GM21447 (cell line): Measurements from ENCODE around the gene NKX1-2.
A peak's percentile ranks its signal among the peaks of the same experiment; 100 is the strongest.

Experiments
- ATAC-seq: cut with Tn5 transposase; IDR thresholded peaks from one replicate; pipeline ENCODE4 v1.9.1; 2021; ENCODE audit not compliant: unreplicated experiment

NKX1-2 gene

GRCh38 chr10:124476043-124476725, 26.3 kb upstream of the NKX1-2 start:
- no peak for ATAC-seq

- no peak for ATAC-seq
These were observed 24.8 kb upstream of the NKX1-2 start for GRCh38 chr10:124474514-124475070.

GRCh38 chr10:124473070-124473469, 23.2 kb upstream of the NKX1-2 start:
- ATAC-seq = no peak

- no peak for ATAC-seq
These were observed 22.2 kb upstream of the NKX1-2 start for GRCh38 chr10:124472071-124472470.

- ATAC-seq = no peak
These were observed 21.0 kb upstream of the NKX1-2 start for GRCh38 chr10:124470544-124471434.

GRCh38 chr10:124469956-124470484, 20.2 kb upstream of the NKX1-2 start:
- no peak for ATAC-seq

GRCh38 chr10:124468624-124469023, 18.8 kb upstream of the NKX1-2 start:
- no peak for ATAC-seq

- ATAC-seq = no peak
These were observed 17.3 kb upstream of the NKX1-2 start for GRCh38 chr10:124467165-124467564.

GRCh38 chr10:124465777-124466488, 16.1 kb upstream of the NKX1-2 start:
- no peak for ATAC-seq

GRCh38 chr10:124465003-124465776, 15.4 kb upstream of the NKX1-2 start:
- ATAC-seq = no peak

- ATAC-seq = no peak
These were observed 14.5 kb upstream of the NKX1-2 start for GRCh38 chr10:124464028-124464965.

GRCh38 chr10:124462348-124462695, 12.5 kb upstream of the NKX1-2 start:
- ATAC-seq = no peak

GRCh38 chr10:124461642-124462347, 12.0 kb upstream of the NKX1-2 start, which contains the start of gene LHPP:
TSS of gene LHPP (plus strand) at chr10:124461823. CDS start at chr10:124461863, 40 bp downstream.
- peak; percentile 91 for ATAC-seq

GRCh38 chr10:124460144-124460543, 10.3 kb upstream of the NKX1-2 start:
- ATAC-seq = no peak

GRCh38 chr10:124459395-124459794, 9.6 kb upstream of the NKX1-2 start:
- no peak for ATAC-seq

GRCh38 chr10:124458889-124459288, 9.1 kb upstream of the NKX1-2 start:
- ATAC-seq = no peak

- no peak for ATAC-seq
These were observed 8.6 kb upstream of the NKX1-2 start for GRCh38 chr10:124458473-124458872.

- ATAC-seq = no peak
These were observed 5.6 kb upstream of the NKX1-2 start for GRCh38 chr10:124455441-124455840.
